Chondrocyte (in vitro differentiated cells): ENCODE measurements around the gene PSPN. TPM values are rescaled to one million over a fixed set of nuclear protein-coding genes. Genes with fewer than 3 reads are reported as not detected.

ENCODE experiments used
- DNase-seq: peaks from one replicate; pipeline ENCODE4 v3.0.0; 2021; ENCODE audit warnings: mixed read lengths, low spot score
- H3K27ac Mint-ChIP-seq: one replicate; pipeline ENCODE4 v1.8.0; 2021; ENCODE audit warnings: mild to moderate bottlenecking, moderate library complexity, mixed read lengths; ENCODE audit not compliant: unreplicated experiment
- H3K27me3 Mint-ChIP-seq: 2 replicates; pipeline ENCODE4 v1.8.0; 2021; ENCODE audit warnings: low read depth, mixed read lengths
- H3K36me3 Mint-ChIP-seq: 2 replicates; pipeline ENCODE4 v1.8.0; 2021; ENCODE audit warnings: low read depth, mixed read lengths
- H3K4me1 Mint-ChIP-seq: 2 replicates; pipeline ENCODE4 v1.8.0; 2021; ENCODE audit warnings: low read depth, mild to moderate bottlenecking, mixed read lengths
- H3K4me3 Mint-ChIP-seq: one replicate; pipeline ENCODE4 v1.8.0; 2021; ENCODE audit warnings: mild to moderate bottlenecking, moderate library complexity, mixed read lengths; ENCODE audit not compliant: unreplicated experiment
- H3K9me3 Mint-ChIP-seq: 2 replicates; pipeline ENCODE4 v1.8.0; 2021; ENCODE audit warnings: low read depth, mixed read lengths
- total RNA-seq: library from RNA; stranded (reverse); gene quantifications from 3 replicates; pipeline ENCODE4 v1.2.1, GENCODE V29; 2021
- TF ChIP-seq, protein P1 (sequence below): fragments of 200-600 bp; sonication (generic); IDR thresholded peaks from 2 replicates; pipeline ENCODE4 v1.5.0; 2021; ENCODE audit warnings: antibody characterized with exemption, mild to moderate bottlenecking, moderate library complexity

PSPN gene
- total RNA-seq, 1 donor from 2014 or later, result 2.8 TPM

GRCh38 chr19:6381030-6381750, 5.5 kb upstream of the PSPN start:
- no peak overlapping the region for H3K27ac Mint-ChIP-seq
- no peak overlapping the region for H3K4me3 Mint-ChIP-seq
- H3K27me3 Mint-ChIP-seq, result no peaks in the 10 kb centered on the region
- peaks cover 3% of the 10 kb centered on the region for H3K9me3 Mint-ChIP-seq
- H3K4me1 Mint-ChIP-seq, result peaks cover 21% of the 10 kb centered on the region
- DNase-seq, result no peak
- peaks cover 32% of the 10 kb centered on the region for H3K36me3 Mint-ChIP-seq
- TF ChIP-seq, protein P1, sequence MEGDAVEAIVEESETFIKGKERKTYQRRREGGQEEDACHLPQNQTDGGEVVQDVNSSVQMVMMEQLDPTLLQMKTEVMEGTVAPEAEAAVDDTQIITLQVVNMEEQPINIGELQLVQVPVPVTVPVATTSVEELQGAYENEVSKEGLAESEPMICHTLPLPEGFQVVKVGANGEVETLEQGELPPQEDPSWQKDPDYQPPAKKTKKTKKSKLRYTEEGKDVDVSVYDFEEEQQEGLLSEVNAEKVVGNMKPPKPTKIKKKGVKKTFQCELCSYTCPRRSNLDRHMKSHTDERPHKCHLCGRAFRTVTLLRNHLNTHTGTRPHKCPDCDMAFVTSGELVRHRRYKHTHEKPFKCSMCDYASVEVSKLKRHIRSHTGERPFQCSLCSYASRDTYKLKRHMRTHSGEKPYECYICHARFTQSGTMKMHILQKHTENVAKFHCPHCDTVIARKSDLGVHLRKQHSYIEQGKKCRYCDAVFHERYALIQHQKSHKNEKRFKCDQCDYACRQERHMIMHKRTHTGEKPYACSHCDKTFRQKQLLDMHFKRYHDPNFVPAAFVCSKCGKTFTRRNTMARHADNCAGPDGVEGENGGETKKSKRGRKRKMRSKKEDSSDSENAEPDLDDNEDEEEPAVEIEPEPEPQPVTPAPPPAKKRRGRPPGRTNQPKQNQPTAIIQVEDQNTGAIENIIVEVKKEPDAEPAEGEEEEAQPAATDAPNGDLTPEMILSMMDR, result no peak

GRCh38 chr19:6379744-6380143, 4.0 kb upstream of the PSPN start:
- TF ChIP-seq, protein P1, result no peak
- H3K36me3 Mint-ChIP-seq, result peaks cover 29% of the 10 kb centered on the region
- peaks cover 26% of the 10 kb centered on the region for H3K4me1 Mint-ChIP-seq
- DNase-seq, result no peak
- no peaks in the 10 kb centered on the region for H3K27me3 Mint-ChIP-seq
- peaks cover 3% of the 10 kb centered on the region for H3K9me3 Mint-ChIP-seq
- H3K27ac Mint-ChIP-seq, result peak overlapping the region; percentile 12
- no peak overlapping the region for H3K4me3 Mint-ChIP-seq

GRCh38 chr19:6378486-6378885, 2.8 kb upstream of the PSPN start:
- no peak for DNase-seq
- H3K4me1 Mint-ChIP-seq, result peaks cover 36% of the 10 kb centered on the region
- H3K36me3 Mint-ChIP-seq, result peaks cover 27% of the 10 kb centered on the region
- H3K4me3 Mint-ChIP-seq, result no peak overlapping the region
- H3K9me3 Mint-ChIP-seq, result peaks cover 3% of the 10 kb centered on the region
- TF ChIP-seq, protein P1, result no peak
- peak overlapping the region; percentile 82 for H3K27ac Mint-ChIP-seq
- no peaks in the 10 kb centered on the region for H3K27me3 Mint-ChIP-seq

DNA sequence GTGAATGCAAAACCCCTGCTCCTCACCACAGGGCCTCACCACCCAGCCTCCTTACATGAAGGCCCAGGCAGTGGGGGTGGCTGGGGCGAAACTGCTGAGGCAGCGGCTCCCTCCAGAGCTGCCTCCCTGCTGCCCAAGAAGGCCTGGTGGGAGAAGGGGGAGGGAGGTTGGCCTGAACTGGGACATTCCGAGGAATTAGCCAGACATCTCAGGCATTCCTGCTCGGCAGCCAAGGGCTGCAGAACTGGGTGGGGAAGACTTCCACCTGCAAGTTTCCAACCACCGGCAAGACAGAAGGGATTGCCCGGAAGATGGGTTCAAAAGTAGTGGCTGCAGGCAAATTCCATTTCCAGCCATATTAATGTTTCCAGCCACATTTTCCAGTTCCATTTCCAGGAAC, 2.3 kb upstream of the PSPN start:
- H3K9me3 Mint-ChIP-seq, result peaks cover 3% of the 10 kb centered on the region
- H3K27ac Mint-ChIP-seq, result peak overlapping the region; percentile 82
- H3K27me3 Mint-ChIP-seq, result no peaks in the 10 kb centered on the region
- H3K4me3 Mint-ChIP-seq, result no peak overlapping the region
- TF ChIP-seq, protein P1, result no peak
- H3K4me1 Mint-ChIP-seq, result peaks cover 37% of the 10 kb centered on the region
- peaks cover 23% of the 10 kb centered on the region for H3K36me3 Mint-ChIP-seq
- no peak for DNase-seq

- TF ChIP-seq, protein P1, result no peak
- Mint-ChIP-seq H3K27me3 (no peaks in the 10 kb centered on the region), H3K27ac (peak overlapping the region; percentile 71), H3K4me3 (no peak overlapping the region), H3K4me1 (peaks cover 43% of the 10 kb centered on the region), H3K9me3 (peaks cover 3% of the 10 kb centered on the region), H3K36me3 (peaks cover 17% of the 10 kb centered on the region)
- no peak for DNase-seq
These were observed 918 bp upstream of the PSPN start for GRCh38 chr19:6376512-6377190.
